ENCODE data around the gene PHLPP2. TPM values are rescaled to one million over a fixed set of nuclear protein-coding genes. Genes with fewer than 3 reads are reported as not detected.
"Not testable (repeated sequence)": the region's sequence is repeated elsewhere in the genome, so short reads cannot be mapped to it uniquely, and the experiment has no call there.

Gene PHLPP2
- total RNA-seq, 4 donors from 2014 or later, result 3.5 to 7.2 (median 5.9) TPM

- H3K27me3 ChIP-seq, result peaks cover 12% of the 10 kb centered on the region
- no peak for DNase-seq (ENCODE audit: low spot score in 2 of 2)
- TF ChIP-seq CTCF (IDR thresholded peaks at IDR 0.05), result no peak
- TF ChIP-seq POLR2AphosphoS5 (IDR thresholded peaks at IDR 0.05), result no peak
- TF ChIP-seq POLR2A (IDR thresholded peaks at IDR 0.05), result no peak
- no peak for TF ChIP-seq EP300 (IDR thresholded peaks at IDR 0.05)
- WGBS, result 89% methylated on average over 4 of the region's 4 CpGs
- no peaks in the 10 kb centered on the region for H3K9me3 ChIP-seq
- H3K27ac ChIP-seq, result no peak overlapping the region
- H3K36me3 ChIP-seq, result no peaks in the 10 kb centered on the region
- H3K4me3 ChIP-seq, result no peak overlapping the region
- H3K4me1 ChIP-seq, result peaks cover 3% of the 10 kb centered on the region
Measured at GRCh38 chr16:71610447-71610846, 114.1 kb downstream of the PHLPP2 start.

- Histone ChIP-seq H3K27ac (no peak overlapping the region), H3K27me3 (peaks cover 8% of the 10 kb centered on the region), H3K9me3 (no peaks in the 10 kb centered on the region), H3K4me1 (peaks cover 3% of the 10 kb centered on the region), H3K4me3 (no peak overlapping the region), H3K36me3 (no peaks in the 10 kb centered on the region)
- TF ChIP-seq EP300 (IDR thresholded peaks at IDR 0.05) (no peak), POLR2A (IDR thresholded peaks at IDR 0.05) (no peak), POLR2AphosphoS5 (IDR thresholded peaks at IDR 0.05) (no peak), CTCF (IDR thresholded peaks at IDR 0.05) (no peak)
- DNase-seq (ENCODE audit: low spot score in 2 of 2), result no peak
- 45% methylated on average over 2 of the region's 2 CpGs for whole genome bisulfite sequencing
Measured at GRCh38 chr16:71609066-71609465, 115.4 kb downstream of the PHLPP2 start.

GRCh38 chr16:71600822-71601221 lies 123.7 kb downstream of the PHLPP2 start:
- no peaks in the 10 kb centered on the region for H3K9me3 ChIP-seq
- no peak overlapping the region for H3K4me3 ChIP-seq
- H3K27ac ChIP-seq, result no peak overlapping the region
- 82% methylated on average over 8 of the region's 8 CpGs for WGBS
- TF ChIP-seq CTCF (IDR thresholded peaks at IDR 0.05) (no peak), POLR2AphosphoS5 (IDR thresholded peaks at IDR 0.05) (no peak), POLR2A (IDR thresholded peaks at IDR 0.05) (no peak), EP300 (IDR thresholded peaks at IDR 0.05) (no peak)
- no peaks in the 10 kb centered on the region for H3K4me1 ChIP-seq
- no peaks in the 10 kb centered on the region for H3K36me3 ChIP-seq
- DNase-seq (ENCODE audit: low spot score in 2 of 2), result no peak
- no peaks in the 10 kb centered on the region for H3K27me3 ChIP-seq

- not testable (repeated sequence) for H3K4me3 ChIP-seq; H3K4me1 ChIP-seq; H3K9me3 ChIP-seq; DNase-seq (ENCODE audit: low spot score in 2 of 2); H3K27me3 ChIP-seq; H3K27ac ChIP-seq; H3K36me3 ChIP-seq
- 61% methylated on average over 2 of the region's 2 CpGs for WGBS
Measured at GRCh38 chr16:71598426-71598825, 126.1 kb downstream of the PHLPP2 start.

- 89% methylated on average over 7 of the region's 7 CpGs for WGBS
- H3K4me1 ChIP-seq; H3K27ac ChIP-seq; H3K9me3 ChIP-seq; DNase-seq (ENCODE audit: low spot score in 2 of 2); H3K36me3 ChIP-seq; H3K27me3 ChIP-seq; H3K4me3 ChIP-seq: not testable (repeated sequence)
Measured at GRCh38 chr16:71595340-71595826, 129.1 kb downstream of the PHLPP2 start.

Other genes with a start within 250 kb of the PHLPP2 start
- gene ZNF19, start 235.4 kb downstream of the PHLPP2 start, total RNA-seq, result 10 to 100 TPM in 1 of 4 donors, 1 to 10 TPM in 2, under 1 TPM in 1; 0.87 to 10.4 (median 5.3) TPM
- not detected for gene CHST4, start 198.3 kb downstream of the PHLPP2 start, total RNA-seq
- 1 to 10 TPM in 1 of 4 donors, not detected in 3; 2.0 TPM for gene TAT, start 147.6 kb downstream of the PHLPP2 start, total RNA-seq
- gene MARVELD3, start 98.5 kb downstream of the PHLPP2 start, total RNA-seq, result 10 to 100 TPM in 1 of 4 donors, 1 to 10 TPM in 3; 3.8 to 10.2 (median 6.2) TPM
- gene AP1G1, start 84.1 kb upstream of the PHLPP2 start, total RNA-seq, result 100 to 1,000 TPM in 1 of 4 donors, 10 to 100 TPM in 3; 77.1 to 153 (median 86.3) TPM
- gene ATXN1L, start 121.3 kb upstream of the PHLPP2 start, total RNA-seq, result 10 to 100 TPM; 24.8 to 38.3 (median 35.0) TPM
- gene ZNF821, start 159.5 kb upstream of the PHLPP2 start, total RNA-seq, result 10 to 100 TPM in 2 of 4 donors, 1 to 10 TPM in 2; 7.4 to 17.6 (median 12.1) TPM
- gene IST1, start 170.8 kb upstream of the PHLPP2 start, total RNA-seq, result 100 to 1,000 TPM; 171 to 405 (median 201) TPM